Measurements from ENCODE around the gene FHOD3.
A peak's percentile ranks its signal among the peaks of the same experiment; 100 is the strongest.

The FHOD3 gene

DNA sequence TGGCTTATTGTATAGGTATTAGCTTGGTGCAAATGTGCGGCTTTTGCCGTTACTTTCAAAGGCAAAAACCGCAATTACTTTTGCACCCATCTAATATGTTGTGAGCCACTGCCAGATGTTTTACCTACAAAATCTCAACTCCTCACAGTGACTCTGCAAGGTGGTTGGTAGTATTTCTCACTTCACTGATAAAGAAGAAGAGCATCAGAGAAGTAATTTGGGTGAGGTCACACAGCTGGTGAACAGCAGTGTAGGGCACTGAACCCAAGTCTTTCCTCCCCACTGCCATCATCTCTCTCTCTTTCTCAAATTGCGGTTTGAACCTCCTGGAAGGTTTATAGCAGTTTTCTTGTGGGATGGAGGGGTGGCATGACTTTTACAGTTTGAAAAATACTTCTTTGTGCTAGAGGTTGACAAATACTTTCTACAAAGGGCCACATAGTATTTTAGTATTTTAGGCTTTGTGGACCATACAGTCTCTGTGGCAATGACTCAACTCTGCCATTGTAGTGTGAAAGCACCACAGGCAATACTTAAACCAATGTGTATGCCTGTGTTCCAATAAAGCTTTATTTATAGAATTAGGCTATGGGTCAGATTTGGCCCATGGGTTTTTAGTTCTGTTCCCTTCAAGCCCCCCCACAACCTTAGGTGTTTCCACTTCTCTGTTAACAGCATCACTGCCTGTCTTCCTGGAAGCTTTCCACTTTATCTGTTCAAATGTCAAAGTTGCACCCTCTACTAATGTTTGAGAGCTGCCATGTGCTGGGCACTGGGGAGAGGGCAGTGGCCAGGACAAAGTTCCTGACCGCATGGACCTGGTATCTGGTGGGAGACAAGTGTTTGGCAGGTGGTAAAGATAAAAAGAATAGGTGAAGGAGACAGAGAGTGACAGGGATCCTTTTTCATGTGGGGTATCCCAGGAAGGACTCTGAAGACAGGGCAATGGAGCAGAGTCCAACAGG lies 30.1 kb downstream of the FHOD3 start:
- no peak for DNase-seq (ENCODE audit: low spot score)

DNA sequence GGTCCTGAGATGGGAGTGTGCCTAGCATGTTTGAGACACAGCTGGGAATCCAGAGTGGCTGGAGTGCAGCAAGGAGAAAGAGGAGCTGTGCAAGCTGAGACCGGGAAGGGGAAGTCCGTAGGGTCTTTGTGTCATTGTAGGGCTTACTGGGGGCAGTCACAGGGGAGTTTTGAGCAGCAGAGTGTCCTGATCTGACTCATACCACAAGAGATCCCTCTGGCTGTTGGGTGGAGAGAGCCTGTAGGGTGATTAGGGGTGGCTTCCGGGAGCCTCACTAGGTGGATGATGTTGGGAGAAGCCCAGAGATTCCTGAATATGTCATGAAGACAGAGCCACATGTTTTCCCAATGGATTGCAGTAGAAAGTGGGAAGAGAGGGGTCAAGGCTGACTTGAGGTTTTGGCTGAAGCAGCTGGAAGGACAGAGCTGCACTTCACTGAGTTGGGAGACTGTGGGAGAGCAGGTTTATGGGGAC lies 30.9 kb downstream of the FHOD3 start:
- peak; percentile 38 for DNase-seq (ENCODE audit: low spot score)
- TF ChIP-seq, protein P1, sequence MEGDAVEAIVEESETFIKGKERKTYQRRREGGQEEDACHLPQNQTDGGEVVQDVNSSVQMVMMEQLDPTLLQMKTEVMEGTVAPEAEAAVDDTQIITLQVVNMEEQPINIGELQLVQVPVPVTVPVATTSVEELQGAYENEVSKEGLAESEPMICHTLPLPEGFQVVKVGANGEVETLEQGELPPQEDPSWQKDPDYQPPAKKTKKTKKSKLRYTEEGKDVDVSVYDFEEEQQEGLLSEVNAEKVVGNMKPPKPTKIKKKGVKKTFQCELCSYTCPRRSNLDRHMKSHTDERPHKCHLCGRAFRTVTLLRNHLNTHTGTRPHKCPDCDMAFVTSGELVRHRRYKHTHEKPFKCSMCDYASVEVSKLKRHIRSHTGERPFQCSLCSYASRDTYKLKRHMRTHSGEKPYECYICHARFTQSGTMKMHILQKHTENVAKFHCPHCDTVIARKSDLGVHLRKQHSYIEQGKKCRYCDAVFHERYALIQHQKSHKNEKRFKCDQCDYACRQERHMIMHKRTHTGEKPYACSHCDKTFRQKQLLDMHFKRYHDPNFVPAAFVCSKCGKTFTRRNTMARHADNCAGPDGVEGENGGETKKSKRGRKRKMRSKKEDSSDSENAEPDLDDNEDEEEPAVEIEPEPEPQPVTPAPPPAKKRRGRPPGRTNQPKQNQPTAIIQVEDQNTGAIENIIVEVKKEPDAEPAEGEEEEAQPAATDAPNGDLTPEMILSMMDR (IDR thresholded peaks at IDR 0.05; ENCODE audit: extremely low read depth, missing control alignments), result no peak

More for the DNA sequence above, 30.1 kb downstream of the FHOD3 start:
- TF ChIP-seq, protein P1 (IDR thresholded peaks at IDR 0.05; ENCODE audit: extremely low read depth, missing control alignments), result no peak

DNA sequence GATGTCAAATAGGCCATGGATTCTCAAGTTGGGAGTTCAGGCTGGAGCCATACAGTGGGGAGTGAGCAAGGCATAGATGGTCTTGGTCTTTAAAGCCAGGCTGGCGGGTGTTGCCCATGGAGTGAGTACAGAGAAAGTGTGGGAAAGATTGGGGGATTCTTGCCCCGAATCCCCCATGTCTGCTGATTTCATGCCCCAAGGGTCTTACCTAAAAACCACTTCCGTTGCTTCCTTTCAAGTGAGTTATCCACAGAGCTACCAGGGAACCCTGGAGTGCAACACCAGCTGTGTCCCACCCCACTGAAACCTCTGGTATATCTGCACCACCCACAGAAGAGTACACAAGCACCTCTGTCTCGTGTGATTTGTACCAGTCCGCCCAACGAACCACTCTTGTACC lies 31.4 kb downstream of the FHOD3 start:
- no peak for DNase-seq (ENCODE audit: low spot score)
- TF ChIP-seq, protein P1 (IDR thresholded peaks at IDR 0.05; ENCODE audit: extremely low read depth, missing control alignments), result no peak

DNA sequence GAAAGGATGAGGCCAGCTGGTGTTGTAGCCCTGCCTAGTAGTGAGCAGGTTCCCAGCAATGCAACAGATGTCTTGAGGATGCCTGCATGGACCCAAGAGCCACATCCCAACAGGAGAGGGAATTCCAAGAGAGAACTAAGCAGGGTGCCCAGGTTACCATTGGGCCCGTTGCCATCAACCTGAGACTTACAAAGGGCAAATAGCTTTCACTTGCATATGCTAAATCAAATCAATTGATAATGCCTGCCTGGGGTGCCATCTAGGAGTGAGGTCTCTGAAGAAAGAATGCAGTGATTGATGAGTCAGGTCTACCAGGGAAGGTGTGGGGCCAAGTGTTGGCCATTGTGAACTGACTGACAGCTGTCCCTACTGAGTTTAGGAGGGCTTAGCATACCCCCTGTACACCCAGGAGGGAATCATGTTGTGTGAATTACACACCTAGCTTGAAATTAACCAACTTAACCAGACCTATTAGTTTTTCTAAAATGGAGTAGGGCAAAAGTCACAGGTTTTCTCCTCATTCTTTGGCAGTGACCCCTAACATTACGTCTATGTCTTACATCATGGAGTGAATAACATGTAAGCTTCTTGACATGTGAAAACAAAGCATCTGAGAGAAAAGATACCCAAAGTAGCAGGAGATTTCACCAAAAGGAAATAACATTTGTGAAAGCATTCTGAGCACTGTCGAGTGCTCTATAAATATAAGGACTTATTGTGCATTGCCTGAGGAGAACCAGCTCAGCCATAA lies 32.3 kb downstream of the FHOD3 start:
- TF ChIP-seq, protein P1 (IDR thresholded peaks at IDR 0.05; ENCODE audit: extremely low read depth, missing control alignments), result no peak
- no peak for DNase-seq (ENCODE audit: low spot score)

DNA sequence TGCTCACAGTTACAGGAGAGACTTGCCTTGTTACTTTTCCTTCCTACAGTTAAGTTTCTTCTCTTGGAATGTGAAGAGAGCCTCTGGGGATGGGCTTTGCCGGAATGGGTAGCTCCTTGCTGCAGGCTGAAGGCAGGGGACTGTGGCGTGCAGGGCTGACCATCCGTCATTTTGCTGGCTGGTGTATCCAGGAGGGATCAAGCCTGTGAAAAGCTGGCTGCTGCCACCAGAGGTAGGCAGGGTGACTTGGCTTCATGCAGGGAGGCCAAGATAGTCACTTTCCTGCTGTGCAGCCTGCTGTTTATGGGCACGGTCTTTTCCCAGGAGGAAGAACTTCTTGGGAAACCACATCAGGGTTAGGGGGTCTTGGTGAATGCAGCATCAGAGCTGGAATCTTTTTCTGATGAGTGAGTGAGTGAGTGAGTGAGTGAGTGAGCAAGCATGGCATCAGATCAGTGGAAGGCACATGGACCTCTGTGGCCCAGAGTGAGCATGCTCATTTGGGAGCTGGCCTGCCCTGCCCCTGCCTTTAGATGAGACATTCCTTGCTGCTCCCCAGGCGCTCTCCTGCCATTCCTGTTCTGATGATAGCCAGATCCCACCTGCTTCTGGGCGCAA lies 33.0 kb downstream of the FHOD3 start:
- DNase-seq (ENCODE audit: low spot score), result no peak

DNA sequence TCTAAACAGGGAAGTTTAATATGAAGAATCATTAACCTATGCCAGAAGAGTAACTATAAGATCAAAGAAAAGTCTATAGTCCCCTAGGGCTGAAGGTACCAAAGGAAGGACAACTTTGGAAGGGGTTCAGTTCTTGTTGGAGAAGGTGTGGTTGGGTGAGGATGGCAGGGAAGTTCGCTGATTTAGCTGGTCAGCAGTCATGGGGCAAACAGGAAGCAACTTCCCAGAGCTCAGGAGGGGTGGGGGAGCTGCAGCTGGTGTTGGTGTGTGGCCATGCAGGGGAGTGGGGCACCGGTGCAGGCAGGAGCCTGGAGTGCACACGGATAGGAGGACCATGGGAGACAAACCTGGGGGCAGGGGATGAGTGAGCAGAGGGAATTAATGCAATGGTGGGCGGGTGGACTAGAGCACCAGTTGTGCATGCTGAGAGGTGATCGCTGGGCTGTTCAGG lies 34.0 kb downstream of the FHOD3 start:
- TF ChIP-seq, protein P1 (IDR thresholded peaks at IDR 0.05; ENCODE audit: extremely low read depth, missing control alignments), result no peak

More for the DNA sequence above, 33.0 kb downstream of the FHOD3 start:
- TF ChIP-seq, protein P1 (IDR thresholded peaks at IDR 0.05; ENCODE audit: extremely low read depth, missing control alignments), result no peak

More for the DNA sequence above, 34.0 kb downstream of the FHOD3 start:
- no peak for DNase-seq (ENCODE audit: low spot score)

Measured in GM20000 (cell line).